ENCODE measurements around the gene ARHGAP23.

GRCh38 chr17:38429476-38430100, 1.3 kb downstream of the ARHGAP23 start:
- TF ChIP-seq, protein P1, sequence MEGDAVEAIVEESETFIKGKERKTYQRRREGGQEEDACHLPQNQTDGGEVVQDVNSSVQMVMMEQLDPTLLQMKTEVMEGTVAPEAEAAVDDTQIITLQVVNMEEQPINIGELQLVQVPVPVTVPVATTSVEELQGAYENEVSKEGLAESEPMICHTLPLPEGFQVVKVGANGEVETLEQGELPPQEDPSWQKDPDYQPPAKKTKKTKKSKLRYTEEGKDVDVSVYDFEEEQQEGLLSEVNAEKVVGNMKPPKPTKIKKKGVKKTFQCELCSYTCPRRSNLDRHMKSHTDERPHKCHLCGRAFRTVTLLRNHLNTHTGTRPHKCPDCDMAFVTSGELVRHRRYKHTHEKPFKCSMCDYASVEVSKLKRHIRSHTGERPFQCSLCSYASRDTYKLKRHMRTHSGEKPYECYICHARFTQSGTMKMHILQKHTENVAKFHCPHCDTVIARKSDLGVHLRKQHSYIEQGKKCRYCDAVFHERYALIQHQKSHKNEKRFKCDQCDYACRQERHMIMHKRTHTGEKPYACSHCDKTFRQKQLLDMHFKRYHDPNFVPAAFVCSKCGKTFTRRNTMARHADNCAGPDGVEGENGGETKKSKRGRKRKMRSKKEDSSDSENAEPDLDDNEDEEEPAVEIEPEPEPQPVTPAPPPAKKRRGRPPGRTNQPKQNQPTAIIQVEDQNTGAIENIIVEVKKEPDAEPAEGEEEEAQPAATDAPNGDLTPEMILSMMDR (IDR thresholded peaks at IDR 0.05; ENCODE audit: insufficient read depth, low read length, poor library complexity, severe bottlenecking) = no peak
- TF ChIP-seq EZH2phosphoT487 (conservative IDR thresholded peaks at IDR 0.05; ENCODE audit: low read length) = no peak
